22Rv1 (cell line): Measurements from ENCODE around the gene GPR17.

Experiments
- H3K27ac ChIP-seq: fragments of 450-650 bp; 2 replicates; pipeline ENCODE4 v1.5.1; 2017
- CTCF ChIP-seq: fragments of 450-650 bp; IDR thresholded peaks from 2 replicates; pipeline ENCODE4 v1.5.1; 2017; ENCODE audit warnings: mild to moderate bottlenecking
- ZFX ChIP-seq: fragments of 450-650 bp; IDR thresholded peaks from 2 replicates; pipeline ENCODE4 v1.6.1; 2017; ENCODE audit warnings: antibody characterized with exemption, borderline replicate concordance

The GPR17 gene

GRCh38 chr2:127604986-127605385, 41.0 kb upstream of the GPR17 start:
- TF ChIP-seq CTCF (no peak), ZFX (no peak)
- H3K27ac ChIP-seq = no peak overlapping the region

- no peak for TF ChIP-seq ZFX
- TF ChIP-seq CTCF = no peak
- no peak overlapping the region for H3K27ac ChIP-seq
Measured at GRCh38 chr2:127605691-127606263, 40.2 kb upstream of the GPR17 start.

GRCh38 chr2:127606625-127607398, 39.1 kb upstream of the GPR17 start:
- H3K27ac ChIP-seq = no peak overlapping the region
- TF ChIP-seq CTCF = no peak
- no peak for TF ChIP-seq ZFX

GRCh38 chr2:127607399-127607908, 38.5 kb upstream of the GPR17 start:
- no peak for TF ChIP-seq ZFX
- no peak for TF ChIP-seq CTCF
- H3K27ac ChIP-seq = no peak overlapping the region

- no peak overlapping the region for H3K27ac ChIP-seq
- TF ChIP-seq ZFX = no peak
- no peak for TF ChIP-seq CTCF
Measured at GRCh38 chr2:127608061-127609030, 37.6 kb upstream of the GPR17 start.

GRCh38 chr2:127609031-127609751, 36.8 kb upstream of the GPR17 start:
- no peak overlapping the region for H3K27ac ChIP-seq
- TF ChIP-seq CTCF (no peak), ZFX (no peak)
